SK-N-MC (cell line): ENCODE data around the gene RPP30.
"Not testable (repeated sequence)": the region's sequence is repeated elsewhere in the genome, so short reads cannot be mapped to it uniquely, and the experiment has no call there.

Experiments used
- EZH2 ChIP-seq: fragments of 200-600 bp; sonication (generic); IDR thresholded peaks from one replicate; pipeline ENCODE4 v1.6.1; 2017; ENCODE audit warnings: antibody characterized with exemption
- FOXP2 ChIP-seq: optimal IDR thresholded peaks from 2 replicates; pipeline ENCODE3; 2011; ENCODE audit warnings: mild to moderate bottlenecking, moderate library complexity; ENCODE audit not compliant: insufficient read depth; ENCODE audit errors: extremely low read length, control extremely low read depth
- POLR2AphosphoS5 ChIP-seq: IDR thresholded peaks from 2 replicates; pipeline ENCODE4 v1.6.1; 2012; ENCODE audit warnings: mild to moderate bottlenecking, low read depth, low read length, borderline replicate concordance

DNA sequence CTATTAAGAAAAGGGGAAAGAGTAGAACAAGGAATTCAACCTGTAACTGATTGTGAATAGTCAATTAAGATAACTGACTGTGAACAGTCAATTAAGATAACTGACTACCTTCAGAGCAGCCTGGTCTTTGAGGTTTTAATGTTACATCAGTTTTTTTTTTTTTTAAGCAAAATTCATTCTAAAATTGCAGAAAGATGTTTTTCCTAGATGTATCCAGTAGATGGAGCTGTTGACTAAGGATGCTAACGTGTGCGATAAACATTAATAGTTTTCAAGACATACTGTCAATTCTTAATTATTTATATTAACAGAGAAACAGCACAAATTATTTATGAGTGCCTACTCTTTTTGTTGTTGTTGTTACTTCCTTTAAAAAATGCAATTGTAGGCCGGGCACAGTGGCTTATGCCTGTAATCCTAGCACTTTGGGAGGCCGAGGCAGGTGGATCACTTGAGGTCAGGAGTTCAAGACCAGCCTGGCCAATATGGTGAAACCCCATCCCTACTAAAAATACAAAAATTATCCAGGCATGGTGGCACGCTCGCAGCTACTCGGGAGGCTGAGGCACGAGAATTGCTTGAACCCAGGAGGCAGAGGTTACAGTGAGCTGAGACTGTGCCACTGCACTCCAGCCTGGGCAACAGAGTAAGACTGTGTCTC lies 8.4 kb downstream of the RPP30 start:
- not testable (repeated sequence) for TF ChIP-seq EZH2, POLR2AphosphoS5, FOXP2
